Suprapubic skin (tissue), 4 donors: Measurements from ENCODE around the gene MCOLN2. TPM values are rescaled to one million over a fixed set of nuclear protein-coding genes. Genes with fewer than 3 reads are reported as not detected.
"Not testable (repeated sequence)": the region's sequence is repeated elsewhere in the genome, so short reads cannot be mapped to it uniquely, and the experiment has no call there.

Experiments
- DNase-seq, 2 donors: peaks; one replicate each; pipeline ENCODE4 v3.0.0-alpha.2; 2019; ENCODE audit warnings: low spot score in 2 of 2
- H3K27ac ChIP-seq: fragments of 200-600 bp; sonication (generic); one replicate; pipeline ENCODE4 v1.5.1; 2019
- H3K27me3 ChIP-seq: fragments of 200-600 bp; sonication (generic); one replicate; pipeline ENCODE4 v1.5.1; 2019
- H3K36me3 ChIP-seq: fragments of 200-600 bp; sonication (generic); one replicate; pipeline ENCODE4 v1.5.1; 2019
- H3K4me1 ChIP-seq: fragments of 200-600 bp; sonication (generic); one replicate; pipeline ENCODE4 v1.5.1; 2019
- H3K4me3 ChIP-seq: fragments of 200-600 bp; sonication (generic); one replicate; pipeline ENCODE4 v1.5.1; 2019; ENCODE audit warnings: mild to moderate bottlenecking
- H3K9me3 ChIP-seq: fragments of 200-600 bp; sonication (generic); one replicate; pipeline ENCODE4 v1.5.1; 2019
- CTCF ChIP-seq, 2 donors: fragments of 200-600 bp in 1 of 2; fragments of 450-650 bp in 1 of 2; sonication (generic) in 1 of 2; IDR thresholded peaks; one replicate each; pipeline ENCODE4 v1.5.1; 2016 to 2019; ENCODE audit warnings: antibody characterized with exemption in 2 of 2, mild to moderate bottlenecking in 1 of 2, moderate library complexity in 1 of 2
- EP300 ChIP-seq: sonication (generic); formaldehyde crosslinking; IDR thresholded peaks from one replicate; pipeline ENCODE4 v1.6.1; 2017; ENCODE audit warnings: antibody characterized with exemption
- POLR2A ChIP-seq, 2 donors: fragments of 450-650 bp; IDR thresholded peaks; one replicate each; pipeline ENCODE4 v1.6.1; 2017; ENCODE audit warnings: antibody characterized with exemption in 2 of 2, mild to moderate bottlenecking in 2 of 2, moderate library complexity in 2 of 2
- POLR2AphosphoS5 ChIP-seq, 3 donors: sonication (generic); formaldehyde crosslinking; IDR thresholded peaks; one replicate each; pipeline ENCODE4 v1.6.1; 2017; ENCODE audit warnings: antibody characterized with exemption in 3 of 3
- WGBS: methylation state at CpG from one replicate; pipeline ENCODE4 v1.1.5; 2018; 5-methylcytosine and 5-hydroxymethylcytosine counted together
- total RNA-seq, 4 donors: library from RNA; depleted of rRNA; stranded (reverse); fragments of >200 nt; gene quantifications; one replicate each; pipeline ENCODE4 v1.1.0, GENCODE V29; 2016

The MCOLN2 gene
- total RNA-seq, 4 donors from 2014 or later = 0.72 to 9.8 (median 2.7) TPM

- no peak for DNase-seq
- H3K36me3 ChIP-seq = no peaks in the 10 kb centered on the region
- no peaks in the 10 kb centered on the region for H3K9me3 ChIP-seq
- H3K27me3 ChIP-seq = peaks cover 20% of the 10 kb centered on the region
- peak overlapping the region; percentile 67 for H3K4me3 ChIP-seq
- H3K4me1 ChIP-seq = peaks cover 25% of the 10 kb centered on the region
- TF ChIP-seq EP300 = no peak
- no peak for TF ChIP-seq POLR2AphosphoS5 (IDR thresholded peaks at IDR 0.05)
- TF ChIP-seq POLR2A (IDR thresholded peaks at IDR 0.05) = no peak
- TF ChIP-seq CTCF (IDR thresholded peaks at IDR 0.05) = no peak
- WGBS = 71% methylated on average over 10 of the region's 10 CpGs
- no peak overlapping the region for H3K27ac ChIP-seq
Observed at GRCh38 chr1:84995484-84996334, 1.2 kb downstream of the MCOLN2 start.

GRCh38 chr1:84991097-84991920 is 5.6 kb downstream of the MCOLN2 start:
- Histone ChIP-seq H3K9me3 (no peaks in the 10 kb centered on the region), H3K4me3 (no peak overlapping the region), H3K27ac (no peak overlapping the region), H3K36me3 (no peaks in the 10 kb centered on the region), H3K4me1 (peaks cover under 1% of the 10 kb centered on the region), H3K27me3 (no peaks in the 10 kb centered on the region)
- DNase-seq = no peak
- WGBS = 77% methylated on average over 8 of the region's 8 CpGs
- no peak for TF ChIP-seq EP300
- no peak for TF ChIP-seq CTCF (IDR thresholded peaks at IDR 0.05)
- no peak for TF ChIP-seq POLR2AphosphoS5 (IDR thresholded peaks at IDR 0.05)
- no peak for TF ChIP-seq POLR2A (IDR thresholded peaks at IDR 0.05)

GRCh38 chr1:84988588-84988987 is 8.3 kb downstream of the MCOLN2 start:
- 83% methylated on average over 2 of the region's 2 CpGs for WGBS

GRCh38 chr1:84986561-84986960 is 10.4 kb downstream of the MCOLN2 start:
- not testable (repeated sequence) for H3K27me3 ChIP-seq, H3K4me3 ChIP-seq, DNase-seq, H3K36me3 ChIP-seq, H3K9me3 ChIP-seq, H3K4me1 ChIP-seq, H3K27ac ChIP-seq
- WGBS = 82% methylated on average over 3 of the region's 3 CpGs

More at GRCh38 chr1:84988588-84988987, 8.3 kb downstream of the MCOLN2 start:
- Histone ChIP-seq H3K4me1 (no peaks in the 10 kb centered on the region), H3K9me3 (no peaks in the 10 kb centered on the region), H3K36me3 (no peaks in the 10 kb centered on the region), H3K4me3 (no peak overlapping the region), H3K27me3 (no peaks in the 10 kb centered on the region), H3K27ac (no peak overlapping the region)
- no peak for TF ChIP-seq POLR2AphosphoS5 (IDR thresholded peaks at IDR 0.05)
- TF ChIP-seq EP300 = no peak
- TF ChIP-seq POLR2A (IDR thresholded peaks at IDR 0.05) = no peak
- TF ChIP-seq CTCF (IDR thresholded peaks at IDR 0.05) = no peak
- no peak for DNase-seq

- Histone ChIP-seq H3K36me3 (no peaks in the 10 kb centered on the region), H3K9me3 (no peaks in the 10 kb centered on the region), H3K4me1 (no peaks in the 10 kb centered on the region), H3K27me3 (no peaks in the 10 kb centered on the region), H3K27ac (no peak overlapping the region), H3K4me3 (no peak overlapping the region)
- no peak for DNase-seq
- no peak for TF ChIP-seq POLR2AphosphoS5 (IDR thresholded peaks at IDR 0.05)
- no peak for TF ChIP-seq EP300
- no peak for TF ChIP-seq POLR2A (IDR thresholded peaks at IDR 0.05)
- no peak for TF ChIP-seq CTCF (IDR thresholded peaks at IDR 0.05)
Observed at GRCh38 chr1:84985365-84985764, 11.5 kb downstream of the MCOLN2 start.
